TTC549 (cell line): Measurements from ENCODE around the gene BRINP2.

ENCODE experiments used
- FAIRE-seq: peaks from 2 replicates; lab custom pipeline; 2012; peaks lifted over from hg19 to GRCh38; lab: Jason Lieb, UNC

BRINP2 gene

DNA sequence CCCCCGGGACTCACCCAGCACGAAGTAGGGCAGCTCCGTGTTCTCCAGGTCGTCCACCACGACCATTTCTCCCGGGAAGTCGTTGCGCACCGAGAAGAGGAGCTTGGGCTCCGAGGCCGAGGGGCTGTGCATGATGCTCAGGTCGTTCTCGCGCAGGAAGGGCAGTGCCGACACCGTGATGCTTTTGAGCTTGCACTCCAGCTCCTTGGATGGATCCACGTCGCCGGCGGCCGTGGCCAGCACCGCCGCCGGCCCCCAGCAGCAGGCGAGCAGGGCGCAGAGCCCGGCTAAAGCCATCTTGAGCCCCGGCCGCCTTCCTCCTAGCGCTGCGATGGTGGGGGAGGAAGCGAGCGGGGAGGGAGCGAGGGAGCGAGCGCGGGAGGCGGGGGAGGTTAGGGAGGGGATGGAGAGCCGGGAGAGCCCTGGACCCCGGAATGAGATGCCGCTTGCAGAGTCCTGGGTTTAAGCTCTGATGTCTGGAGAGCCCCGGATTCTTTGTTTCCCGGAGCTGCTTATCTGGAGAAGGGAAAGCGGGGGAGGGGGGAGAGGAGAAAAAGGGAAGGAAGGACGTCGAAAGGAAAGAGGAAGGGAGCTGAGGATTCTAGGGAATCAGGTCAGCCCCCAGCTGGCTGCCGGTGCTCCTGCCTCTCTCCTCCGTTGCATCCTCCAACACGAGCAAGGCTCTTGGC lies 6.2 kb upstream of the BRINP2 start, which contains the start of gene ASTN1:
Gene ASTN1, minus strand, starts transcription at position 333 of the 689 bp plus-strand sequence. Its CDS starts 36 bp downstream, at position 297.
- no peak for FAIRE-seq

DNA sequence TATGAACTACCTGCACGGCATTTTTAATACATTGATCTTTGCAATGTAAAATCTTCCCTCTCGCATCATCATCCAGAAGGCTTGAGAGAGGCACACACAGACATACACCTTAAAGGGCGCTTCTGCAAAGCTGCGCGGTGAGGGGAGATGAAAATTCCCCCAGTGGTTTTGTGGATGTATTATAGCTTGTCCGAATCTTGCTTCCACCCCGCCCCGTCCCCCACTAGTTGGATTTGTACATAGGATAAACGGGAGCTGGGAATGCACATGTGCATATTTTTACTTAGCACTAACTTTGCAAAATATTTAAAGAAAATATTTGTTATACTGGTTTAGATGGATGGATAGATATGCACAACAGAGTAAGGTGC lies 5.7 kb upstream of the BRINP2 start:
- FAIRE-seq: no peak

DNA sequence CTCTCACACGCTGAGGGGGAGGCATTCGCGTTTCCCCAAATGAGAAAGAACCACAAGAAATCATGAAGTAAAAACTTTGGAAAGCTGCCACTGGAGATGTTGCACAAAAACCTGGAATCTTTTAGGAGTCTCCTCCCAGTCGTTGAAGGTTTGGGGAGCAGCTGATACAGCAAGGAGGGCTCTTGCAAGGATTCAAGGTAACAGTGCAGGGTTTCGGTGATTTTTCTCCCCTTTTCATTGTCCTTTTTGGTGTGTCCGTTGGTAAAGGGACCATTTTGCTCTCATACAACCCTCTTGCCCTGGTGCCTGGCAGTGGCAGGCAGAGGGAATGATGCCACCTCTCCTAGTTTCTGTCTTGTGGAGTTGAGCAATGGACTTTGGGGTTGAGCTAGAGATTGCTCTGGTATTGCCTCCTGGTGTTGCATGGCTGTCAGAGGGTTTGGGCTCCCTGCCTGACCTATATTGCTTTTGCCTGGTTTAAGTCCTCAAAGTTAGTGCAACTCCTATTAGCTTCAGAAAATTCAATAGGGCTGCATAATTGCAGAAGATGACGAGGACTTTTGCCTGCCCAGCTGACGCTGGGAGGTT lies 872 bp downstream of the BRINP2 start:
- FAIRE-seq: no peak

GRCh38 chr1:177172272-177172671 lies 1.5 kb downstream of the BRINP2 start:
- FAIRE-seq: no peak

DNA sequence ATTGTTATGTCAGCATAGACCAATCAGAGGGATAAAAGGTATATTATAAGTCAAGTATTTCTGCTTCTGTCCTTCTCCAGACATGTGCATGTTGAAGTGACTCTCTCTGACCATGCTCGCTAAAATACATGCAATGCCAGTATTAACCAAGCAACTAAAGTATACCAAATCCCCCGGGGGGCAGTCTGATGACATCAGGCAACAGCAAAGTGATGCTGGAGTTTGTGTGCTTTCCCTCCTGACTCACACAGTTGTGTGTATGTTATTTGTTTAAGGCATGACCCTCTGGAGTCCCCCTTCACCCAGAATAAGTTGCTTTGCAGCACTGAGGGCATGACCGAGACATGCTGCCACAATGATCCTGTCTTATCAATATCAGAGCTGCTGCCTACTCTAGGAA lies 2.1 kb downstream of the BRINP2 start:
- no peak for FAIRE-seq

- FAIRE-seq: no peak
These were observed 3.2 kb downstream of the BRINP2 start for GRCh38 chr1:177173976-177174375.

- no peak for FAIRE-seq
These were observed 4.3 kb downstream of the BRINP2 start for GRCh38 chr1:177174921-177175634.

- FAIRE-seq: no peak
These were observed 10.5 kb downstream of the BRINP2 start for GRCh38 chr1:177181280-177181630.

DNA sequence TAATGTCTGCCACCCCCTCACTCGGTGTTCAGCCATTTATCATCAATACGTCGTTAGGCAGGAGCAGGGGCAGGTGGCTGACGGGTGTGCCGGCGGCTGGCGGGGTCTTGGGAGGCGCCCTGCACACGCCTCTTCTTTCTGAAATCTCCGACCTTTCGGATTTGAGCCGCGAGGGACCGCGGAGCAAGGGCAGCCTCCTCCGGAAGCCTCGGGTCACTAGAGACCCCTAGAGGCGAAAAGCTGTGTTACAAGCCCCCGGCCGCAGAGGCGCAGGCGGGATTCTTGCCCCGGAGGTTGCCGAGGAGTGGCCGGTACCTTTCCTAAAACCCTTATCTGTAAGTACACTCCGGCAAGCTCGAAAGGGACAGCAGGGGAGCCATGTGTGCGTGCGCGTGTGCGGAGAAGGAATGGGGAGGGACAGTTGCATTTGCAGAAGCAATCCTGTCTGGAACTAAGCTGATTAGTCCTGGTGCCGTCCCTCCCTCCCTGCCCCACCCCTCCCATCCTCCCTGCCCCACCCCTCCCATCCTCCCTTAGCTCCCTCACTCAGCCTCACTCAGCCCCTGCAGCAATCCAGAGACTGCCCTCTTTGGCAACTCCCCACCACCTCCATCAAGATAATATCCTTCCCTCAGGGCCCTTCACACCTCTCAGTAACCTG lies 11.0 kb downstream of the BRINP2 start:
- FAIRE-seq: no peak

- no peak for FAIRE-seq
These were observed 13.1 kb downstream of the BRINP2 start for GRCh38 chr1:177183836-177184235.

DNA sequence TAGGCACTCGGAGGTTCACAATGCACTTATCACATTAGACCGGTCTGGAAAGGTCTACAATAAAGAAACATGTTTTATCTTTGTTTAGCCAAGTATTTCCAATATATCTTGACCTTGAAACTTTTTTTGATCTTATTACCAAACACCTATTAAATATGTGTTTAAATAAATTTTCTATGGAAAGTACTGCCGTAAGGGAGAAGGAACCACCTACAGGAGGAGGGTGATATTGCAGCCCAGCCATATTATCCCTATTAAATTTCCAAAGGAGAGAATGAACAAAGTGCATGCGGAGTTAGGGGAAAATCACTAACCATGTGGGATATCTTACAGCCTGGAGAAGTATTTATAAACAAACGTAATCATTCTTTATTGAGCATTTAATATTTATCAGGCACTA lies 14.5 kb downstream of the BRINP2 start:
- peak; percentile 87 for FAIRE-seq

DNA sequence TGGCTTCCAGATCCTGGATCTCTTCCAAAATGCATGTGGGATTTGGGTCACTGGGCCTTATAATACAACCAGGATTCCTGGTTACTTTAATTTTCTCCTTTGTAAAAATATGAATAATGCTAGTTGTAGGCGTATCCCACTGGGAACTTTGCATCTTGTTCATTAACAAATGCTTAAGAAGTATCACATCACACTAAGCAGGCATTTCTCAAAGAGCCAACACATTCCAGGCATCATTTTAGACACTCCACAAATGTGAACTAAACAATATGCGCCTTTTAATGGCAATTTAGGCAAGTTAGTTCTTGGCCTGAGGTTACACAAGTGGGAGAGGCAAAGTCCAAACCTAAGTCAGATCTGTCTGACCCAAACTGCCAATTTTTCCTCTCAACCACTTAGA lies 15.9 kb downstream of the BRINP2 start:
- FAIRE-seq: no peak

- FAIRE-seq: no peak
These were observed 19.7 kb downstream of the BRINP2 start for GRCh38 chr1:177190308-177190970.

- no peak for FAIRE-seq
These were observed 27.5 kb downstream of the BRINP2 start for GRCh38 chr1:177198243-177198642.

DNA sequence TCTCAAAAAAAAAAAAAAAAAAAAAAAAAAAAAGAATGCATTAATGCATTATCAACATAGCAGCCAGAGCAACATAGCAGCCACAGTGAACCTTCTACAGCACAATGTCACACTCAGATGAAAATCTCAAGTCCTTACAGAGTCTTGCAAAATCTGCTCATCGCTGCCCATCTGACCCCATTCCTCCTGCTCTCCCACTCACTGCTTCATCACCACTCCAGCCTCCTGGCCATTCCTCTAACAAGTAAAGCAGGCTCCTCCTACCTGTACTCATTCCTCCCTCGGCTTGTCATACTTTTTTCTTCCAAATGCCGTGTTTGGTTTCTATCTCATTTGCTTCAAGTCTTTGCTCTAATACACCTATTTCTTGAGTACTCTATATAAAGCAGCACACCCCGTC lies 29.5 kb downstream of the BRINP2 start:
- no peak for FAIRE-seq

DNA sequence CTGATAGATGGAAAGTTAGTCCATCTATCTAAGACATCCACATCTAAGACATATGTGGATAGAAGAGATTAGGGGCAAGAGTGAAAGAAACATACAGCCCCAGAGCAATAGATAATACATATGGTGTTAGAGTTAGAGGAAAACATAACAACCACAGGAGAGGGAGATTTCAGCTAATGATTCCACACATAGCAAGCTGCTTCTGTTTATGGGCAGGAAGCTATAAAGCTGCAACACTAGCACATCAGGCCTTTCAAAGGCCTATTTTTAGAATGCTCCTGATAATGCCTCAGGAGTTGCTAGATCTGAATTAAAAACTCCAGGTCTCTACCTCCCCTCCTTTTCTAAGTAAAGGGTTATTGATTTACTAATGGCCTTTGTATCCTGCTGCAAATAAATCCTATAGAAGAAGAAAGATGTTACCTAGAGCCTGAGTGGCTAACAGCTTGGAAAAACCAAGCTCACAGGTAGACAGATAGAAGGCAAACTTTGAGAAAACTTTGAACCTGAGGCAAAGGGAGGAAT lies 36.1 kb downstream of the BRINP2 start:
- FAIRE-seq: no peak

- no peak for FAIRE-seq
These were observed 38.2 kb downstream of the BRINP2 start for GRCh38 chr1:177208920-177209319.

- FAIRE-seq: no peak
These were observed 38.6 kb downstream of the BRINP2 start for GRCh38 chr1:177209357-177209756.

DNA sequence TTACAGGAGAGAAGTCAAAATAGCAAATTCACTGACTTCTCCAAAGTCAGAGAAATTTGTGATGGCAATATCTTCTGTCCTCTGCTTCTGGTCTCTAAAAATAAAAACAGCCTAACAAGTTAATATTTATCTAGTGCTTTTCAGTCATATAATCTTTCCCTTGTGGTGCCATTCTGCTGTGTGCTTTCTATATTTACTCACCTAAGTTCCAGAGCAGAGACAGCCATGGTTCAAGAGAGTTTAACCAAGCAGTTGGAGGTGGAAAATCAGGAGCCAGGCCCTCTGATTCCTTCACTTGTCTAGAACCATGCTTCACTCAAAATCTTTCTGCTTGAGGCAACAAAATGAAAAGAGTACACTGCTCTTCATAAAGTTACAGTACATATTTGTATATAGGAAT lies 39.3 kb downstream of the BRINP2 start:
- FAIRE-seq: no peak

DNA sequence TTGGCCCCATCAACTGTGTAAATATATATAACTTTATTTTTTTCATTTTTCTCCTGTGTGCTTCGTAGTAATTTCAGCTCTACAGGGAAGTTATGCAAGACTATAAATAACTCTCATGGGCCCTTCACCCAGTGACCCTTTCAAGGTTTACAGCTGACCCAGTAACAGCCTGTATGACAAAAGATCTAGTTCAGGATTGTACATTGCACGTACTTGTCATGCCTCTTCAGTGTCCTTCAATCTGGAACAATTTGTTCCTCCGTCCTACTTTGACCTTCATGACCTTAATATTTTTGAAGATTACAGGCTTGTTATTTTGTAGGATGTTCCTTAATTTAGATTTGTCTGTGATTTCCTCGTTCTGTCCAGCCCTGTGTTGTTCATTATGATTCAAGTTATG lies 40.5 kb downstream of the BRINP2 start:
- no peak for FAIRE-seq

DNA sequence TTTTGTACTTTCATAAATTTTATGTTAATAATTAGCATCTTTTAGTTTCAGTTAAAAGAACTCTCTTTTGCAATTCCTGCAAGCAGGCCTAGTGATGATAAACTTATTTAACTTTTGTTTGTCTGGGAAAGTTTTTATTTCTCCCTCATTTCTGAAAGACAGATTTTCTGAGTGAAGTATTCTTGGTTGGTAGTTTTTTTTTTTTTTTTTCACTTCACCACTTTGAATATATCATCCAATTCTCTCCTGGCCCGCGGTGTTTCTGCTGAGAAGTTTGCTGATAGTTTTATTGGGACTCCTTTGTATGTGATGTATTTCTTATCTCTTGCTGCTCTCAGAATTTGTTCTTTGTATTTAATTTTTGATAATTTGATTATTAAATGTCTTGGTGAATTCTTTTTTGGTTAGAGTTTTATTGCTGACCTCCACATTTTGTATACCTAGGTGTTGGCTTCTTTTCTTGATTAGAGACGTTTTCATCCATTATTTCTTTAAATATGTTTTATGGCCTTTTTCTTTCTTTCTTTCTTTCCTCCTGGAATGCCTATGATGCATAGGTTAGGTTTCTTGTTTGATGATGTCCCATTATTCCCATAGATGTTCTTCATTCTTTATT lies 45.9 kb downstream of the BRINP2 start:
- FAIRE-seq: no peak
